H9 (cell line): ENCODE measurements around the gene IZUMO2. TPM values are rescaled to one million over a fixed set of nuclear protein-coding genes. Genes with fewer than 3 reads are reported as not detected.
"Not testable (repeated sequence)": the region's sequence is repeated elsewhere in the genome, so short reads cannot be mapped to it uniquely, and the experiment has no call there.

ENCODE experiments used
- DNase-seq: peaks from one replicate; pipeline ENCODE4 v3.0.0-alpha.2; 2017
- H2AFZ ChIP-seq: one replicate; pipeline ENCODE4 v1.6.1; 2013; ENCODE audit warnings: mild to moderate bottlenecking, low read length, control low read depth, moderate library complexity
- H2AK5ac ChIP-seq: 2 replicates; pipeline ENCODE4 v1.6.1; 2013; ENCODE audit warnings: low read length, control low read depth, mixed read lengths; ENCODE audit not compliant: insufficient read length
- H2BK120ac ChIP-seq: one replicate; pipeline ENCODE4 v1.6.1; 2013; ENCODE audit warnings: low read depth, mild to moderate bottlenecking, low read length, control low read depth, inconsistent platforms; ENCODE audit not compliant: poor library complexity, severe bottlenecking
- H2BK12ac ChIP-seq: 2 replicates; pipeline ENCODE4 v1.6.1; 2013; ENCODE audit warnings: low read length, control low read depth, mixed read lengths, low read depth; ENCODE audit not compliant: insufficient read length
- H2BK15ac ChIP-seq: 2 replicates; pipeline ENCODE4 v1.6.1; 2013; ENCODE audit warnings: low read depth, low read length, control low read depth
- H2BK20ac ChIP-seq: one replicate; pipeline ENCODE4 v1.6.1; 2013; ENCODE audit warnings: low read depth, mild to moderate bottlenecking, low read length, control low read depth, inconsistent platforms; ENCODE audit not compliant: poor library complexity, severe bottlenecking
- H2BK5ac ChIP-seq: 2 replicates; pipeline ENCODE4 v1.6.1; 2013; ENCODE audit warnings: low read length, control low read depth, mixed read lengths; ENCODE audit not compliant: insufficient read length
- H3K14ac ChIP-seq: 2 replicates; pipeline ENCODE4 v1.6.1; 2013; ENCODE audit warnings: low read length, control low read depth; ENCODE audit not compliant: insufficient read depth
- H3K18ac ChIP-seq: 2 replicates; pipeline ENCODE4 v1.6.1; 2013; ENCODE audit warnings: low read depth, mild to moderate bottlenecking, mixed read lengths, low read length, control low read depth; ENCODE audit not compliant: insufficient read length
- H3K23ac ChIP-seq: 2 replicates; pipeline ENCODE4 v1.6.1; 2013; ENCODE audit warnings: low read length, control low read depth, mixed read lengths, low read depth; ENCODE audit not compliant: insufficient read length
- H3K23me2 ChIP-seq: 2 replicates; pipeline ENCODE4 v1.6.1; 2013; ENCODE audit warnings: low read depth, mild to moderate bottlenecking, mixed read lengths, low read length, control low read depth; ENCODE audit not compliant: insufficient read length, poor library complexity, severe bottlenecking
- H3K27ac ChIP-seq: 2 replicates; pipeline ENCODE4 v1.5.1; 2013; ENCODE audit warnings: low read length, control low read depth, mixed read lengths, low read depth; ENCODE audit not compliant: insufficient read length
- H3K27me3 ChIP-seq: 2 replicates; pipeline ENCODE4 v1.6.1; 2013; ENCODE audit warnings: low read length, control low read depth, inconsistent platforms; ENCODE audit not compliant: insufficient read depth
- H3K4ac ChIP-seq: 2 replicates; pipeline ENCODE4 v1.6.1; 2013; ENCODE audit warnings: low read depth, mild to moderate bottlenecking, control low read depth, inconsistent platforms, low read length, moderate library complexity
- H3K4me1 ChIP-seq: 2 replicates; pipeline ENCODE4 v1.6.1; 2013; ENCODE audit warnings: low read length, control low read depth, inconsistent platforms; ENCODE audit not compliant: insufficient read depth
- H3K4me2 ChIP-seq: 2 replicates; pipeline ENCODE4 v1.6.1; 2013; ENCODE audit warnings: low read length, control low read depth, mixed read lengths; ENCODE audit not compliant: insufficient read length, insufficient read depth
- H3K56ac ChIP-seq: 2 replicates; pipeline ENCODE4 v1.6.1; 2013; ENCODE audit warnings: low read depth, mild to moderate bottlenecking, mixed read lengths, low read length, control low read depth; ENCODE audit not compliant: insufficient read length
- H3K79me1 ChIP-seq: 2 replicates; pipeline ENCODE4 v1.6.1; 2013; ENCODE audit warnings: low read depth, mild to moderate bottlenecking, moderate library complexity, low read length, control low read depth, inconsistent platforms; ENCODE audit not compliant: insufficient read depth, poor library complexity, severe bottlenecking
- H3K79me2 ChIP-seq: 2 replicates; pipeline ENCODE4 v1.6.1; 2013; ENCODE audit warnings: low read length, control low read depth, inconsistent platforms; ENCODE audit not compliant: insufficient read depth
- H3K9ac ChIP-seq: 2 replicates; pipeline ENCODE4 v1.6.1; 2013; ENCODE audit warnings: low read length, control low read depth, mixed read lengths; ENCODE audit not compliant: insufficient read length; ENCODE audit errors: extremely low read depth
- H3K9me3 ChIP-seq: one replicate; pipeline ENCODE4 v1.6.1; 2013; ENCODE audit warnings: low read depth, low read length, inconsistent platforms; ENCODE audit not compliant: control insufficient read depth
- H3T11ph ChIP-seq: one replicate; pipeline ENCODE4 v1.6.1; 2013; ENCODE audit warnings: mild to moderate bottlenecking, low read length, control low read depth, inconsistent platforms
- H4K20me1 ChIP-seq: one replicate; pipeline ENCODE4 v1.6.1; 2013; ENCODE audit not compliant: control insufficient read depth, insufficient read length, insufficient read depth
- H4K5ac ChIP-seq: 2 replicates; pipeline ENCODE4 v1.6.1; 2013; ENCODE audit warnings: low read depth, mild to moderate bottlenecking, mixed read lengths, low read length, control low read depth; ENCODE audit not compliant: insufficient read length
- H4K8ac ChIP-seq: replicated peaks from 2 replicates; pipeline ENCODE4 v1.6.1; 2013; ENCODE audit warnings: low read length, control low read depth, mixed read lengths, low read depth; ENCODE audit not compliant: insufficient read length
- H4K91ac ChIP-seq: 2 replicates; pipeline ENCODE4 v1.6.1; 2013; ENCODE audit warnings: low read depth, mild to moderate bottlenecking, moderate library complexity, mixed read lengths, low read length, control low read depth; ENCODE audit not compliant: insufficient read length
- H3K27ac Mint-ChIP-seq, 3 experiments: 2 replicates in 2 of 3; 3 replicates in 1 of 3; pipeline ENCODE4 v1.8.0; 2020 to 2021; ENCODE audit warnings: mixed read lengths in 3 of 3, mild to moderate bottlenecking in 1 of 3, moderate library complexity in 1 of 3
- H3K27me3 Mint-ChIP-seq: 2 replicates; pipeline ENCODE4 v1.8.0; 2021; ENCODE audit warnings: low read depth, mild to moderate bottlenecking, moderate library complexity, mixed read lengths
- H3K36me3 Mint-ChIP-seq, 3 experiments: 2 replicates in 2 of 3; 3 replicates in 1 of 3; pipeline ENCODE4 v1.8.0; 2020 to 2021; ENCODE audit warnings: low read depth in 3 of 3, mixed read lengths in 3 of 3; ENCODE audit not compliant: insufficient read depth in 1 of 3
- H3K4me1 Mint-ChIP-seq, 2 experiments: 2 replicates each; pipeline ENCODE4 v1.8.0; 2020; ENCODE audit warnings: mixed read lengths in 2 of 2
- H3K4me3 Mint-ChIP-seq, 2 experiments: 2 replicates in 1 of 2; 3 replicates in 1 of 2; pipeline ENCODE4 v1.8.0; 2020 to 2021; ENCODE audit warnings: mild to moderate bottlenecking in 2 of 2, mixed read lengths in 2 of 2, moderate library complexity in 1 of 2
- H3K9me3 Mint-ChIP-seq, 2 experiments: 2 replicates in 1 of 2; 3 replicates in 1 of 2; pipeline ENCODE4 v1.8.0; 2020; ENCODE audit warnings: mild to moderate bottlenecking in 2 of 2, mixed read lengths in 2 of 2, moderate library complexity in 1 of 2
- WGBS: extraction: QIAGEN DNeasy Blood & Tissue Kit; methylation state at CpG from one replicate; pipeline ENCODE4 v1.1.7; 2013; ENCODE audit warnings: missing lambda C conversion rate, low lambda C conversion rate, mixed read lengths; ENCODE audit not compliant: insufficient read length; ENCODE audit errors: extremely low coverage; 5-methylcytosine and 5-hydroxymethylcytosine counted together
- total RNA-seq: library from RNA; stranded (reverse); gene quantifications from 2 replicates; pipeline ENCODE4 v1.2.1, GENCODE V29; 2021

Gene IZUMO2
- total RNA-seq, 1 experiment from 2014 or later, result not detected

DNA sequence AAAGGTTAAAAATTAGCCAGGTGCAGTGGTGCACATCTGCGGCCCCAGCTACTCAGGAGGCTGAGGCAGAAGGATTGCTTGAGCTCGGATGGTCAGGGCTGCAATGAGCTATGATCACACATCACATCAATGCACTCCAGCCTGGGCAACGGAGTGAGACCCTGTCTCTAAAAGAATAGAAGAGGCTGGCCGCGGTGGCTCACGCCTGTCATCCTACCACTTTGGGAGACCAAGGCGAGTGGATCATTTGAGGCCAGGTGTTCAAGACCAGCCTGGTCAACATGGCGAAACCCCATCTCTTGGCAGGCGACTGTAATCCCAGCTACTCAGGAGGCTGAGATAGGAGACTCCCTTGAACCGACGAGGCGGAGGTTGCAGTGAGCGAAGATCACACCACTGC is 59.7 kb downstream of the IZUMO2 start:
- H3K4me1 Mint-ChIP-seq, H2AK5ac ChIP-seq, H3K27me3 ChIP-seq, H2BK12ac ChIP-seq, H3K79me1 ChIP-seq, H2BK120ac ChIP-seq, H4K8ac ChIP-seq, H3K4ac ChIP-seq, H2BK5ac ChIP-seq, H4K5ac ChIP-seq, H4K20me1 ChIP-seq, H3K27me3 Mint-ChIP-seq, H3K4me3 Mint-ChIP-seq, H3T11ph ChIP-seq, H3K4me2 ChIP-seq, H2BK15ac ChIP-seq, H3K79me2 ChIP-seq, H3K9me3 Mint-ChIP-seq, H4K91ac ChIP-seq, H3K36me3 Mint-ChIP-seq, H3K23me2 ChIP-seq, H3K4me1 ChIP-seq, H3K14ac ChIP-seq, H2BK20ac ChIP-seq, H3K9me3 ChIP-seq, H3K18ac ChIP-seq, DNase-seq, H3K56ac ChIP-seq, H3K9ac ChIP-seq, H2AFZ ChIP-seq, H3K27ac ChIP-seq, H3K27ac Mint-ChIP-seq, H3K23ac ChIP-seq: not testable (repeated sequence)
- WGBS, result no CpG with 5 or more reads among the region's 13 CpGs

Other genes starting within 250 kb of the IZUMO2 start
- gene ATF5, start 234.1 kb downstream of the IZUMO2 start, total RNA-seq, result 18.5 and 20.6 TPM in 2 replicates
- gene NUP62, start 233.8 kb downstream of the IZUMO2 start, total RNA-seq, result 127 and 137 TPM in 2 replicates
- gene SIGLEC11, start 202.1 kb downstream of the IZUMO2 start, total RNA-seq, result not detected in 2 replicates
- gene VRK3, start 137.9 kb downstream of the IZUMO2 start, total RNA-seq, result 33.5 and 34.8 TPM in 2 replicates
- gene ZNF473, start 137.3 kb downstream of the IZUMO2 start, total RNA-seq, result 18.9 and 19.0 TPM in 2 replicates
- 27.7 and 28.6 TPM in 2 replicates for gene MYH14, start 40.3 kb upstream of the IZUMO2 start, total RNA-seq
- 15.2 and 17.3 TPM in 2 replicates for gene KCNC3, start 166.1 kb upstream of the IZUMO2 start, total RNA-seq
- 0.33 and 0.44 TPM in 2 replicates for gene NAPSA, start 202.4 kb upstream of the IZUMO2 start, total RNA-seq
- gene NR1H2, start 213.2 kb upstream of the IZUMO2 start, total RNA-seq, result 33.2 and 35.8 TPM in 2 replicates
- gene POLD1, start 221.1 kb upstream of the IZUMO2 start, total RNA-seq, result 165 and 178 TPM in 2 replicates